Stomach (tissue), 9 donors: ENCODE results near the gene TFEB. TPM values are rescaled to one million over a fixed set of nuclear protein-coding genes. Genes with fewer than 3 reads are reported as not detected.

Experiments used
- DNase-seq, 2 donors: peaks; one replicate each; pipeline versions ENCODE4 v3.0.0 to v3.0.0-alpha.2; 2013 to 2019
- H3K27ac ChIP-seq, 5 donors: fragments of 200-600 bp in 4 of 5; sonication (generic) in 4 of 5; one replicate each; pipeline ENCODE4 v1.5.1; 2013 to 2019; ENCODE audit warnings: mild to moderate bottlenecking in 1 of 5, moderate library complexity in 1 of 5
- H3K27me3 ChIP-seq, 3 donors: fragments of 200-600 bp; sonication (generic); one replicate each; pipeline ENCODE4 v1.5.1; 2017 to 2019; ENCODE audit warnings: mixed run types in 1 of 3
- H3K36me3 ChIP-seq, 4 donors: fragments of 200-600 bp; sonication (generic); 1 replicate in 3 of 4; 2 replicates in 1 of 4; pipeline ENCODE4 v1.5.1; 2016 to 2019
- H3K4me1 ChIP-seq, 4 donors: fragments of 200-600 bp; sonication (generic); one replicate each; pipeline ENCODE4 v1.5.1; 2016 to 2019
- H3K4me3 ChIP-seq, 4 donors: fragments of 200-600 bp; sonication (generic) in 3 of 4; one replicate each; pipeline ENCODE4 v1.5.1; 2016 to 2019; ENCODE audit warnings: mild to moderate bottlenecking in 1 of 4
- H3K9me3 ChIP-seq, 4 donors: fragments of 200-600 bp; sonication (generic); one replicate each; pipeline ENCODE4 v1.5.1; 2016 to 2019
- CTCF ChIP-seq, 7 experiments: fragments of 450-650 bp in 4 of 7; fragments of 200-600 bp in 3 of 7; sonication (generic) in 3 of 7; IDR thresholded peaks; one replicate each; pipeline ENCODE4 v1.5.1; 2016 to 2019; ENCODE audit warnings: antibody characterized with exemption in 7 of 7, control low read depth in 2 of 7, mild to moderate bottlenecking in 1 of 7
- EP300 ChIP-seq: sonication (generic); formaldehyde crosslinking; IDR thresholded peaks from one replicate; pipeline ENCODE4 v1.6.1; 2017; ENCODE audit warnings: antibody characterized with exemption
- POLR2A ChIP-seq, 4 donors: fragments of 450-650 bp; IDR thresholded peaks; one replicate each; pipeline ENCODE4 v1.6.1; 2016; ENCODE audit warnings: antibody characterized with exemption in 4 of 4, control low read depth in 2 of 4, mild to moderate bottlenecking in 1 of 4, moderate library complexity in 1 of 4
- POLR2AphosphoS5 ChIP-seq, 3 donors: sonication (generic); formaldehyde crosslinking; IDR thresholded peaks; one replicate each; pipeline ENCODE4 v1.6.1; 2016; ENCODE audit warnings: antibody characterized with exemption in 3 of 3
- WGBS, 5 donors: extraction: QIAGEN DNeasy Blood & Tissue Kit in 3 of 5; methylation state at CpG; one replicate each; pipeline versions ENCODE4 v1.1.5 to v1.1.7; 2013 to 2018; 5-methylcytosine and 5-hydroxymethylcytosine counted together
- intact Hi-C: fragments of 100-400 bp; cut with DNase I; formaldehyde crosslinking; loops from one replicate; pipeline ENCODE4 v1.15.1; 2023; ENCODE audit warnings: low total_unique reads
- polyA plus RNA-seq, 3 donors: library from polyadenylated mRNA; stranded (reverse); fragments of 200-250 nt; gene quantifications; one replicate each; pipeline ENCODE4 v1.2.3, GENCODE V29; 2013
- total RNA-seq, 5 donors: library from RNA; depleted of rRNA; stranded (reverse); fragments of >200 nt; gene quantifications; one replicate each; pipeline versions ENCODE4 v1.1.0 to v1.2.3, GENCODE V29; 2014 to 2016
- donor health status: healthy with polysubstance abuse.
- donor health status: Bipolar disorder and iron deficiency.
- donor health status: healthy.

TFEB gene
- total and polyA plus RNA-seq, 8 donors: 6.4 to 130 (median 13.5) TPM

GRCh38 chr6:41711323-41712038 lies 23.9 kb downstream of the TFEB start:
- Histone ChIP-seq H3K27me3 (no peaks in the 10 kb centered on the region), H3K36me3 (no peaks in the 10 kb centered on the region), H3K4me3 (no peak overlapping the region), H3K9me3 (no peaks in the 10 kb centered on the region), H3K27ac (peak overlapping the region; percentile 78 to 86 (median 83)), H3K4me1 (peaks cover 33 to 86% (median 73%) of the 10 kb centered on the region in 4 donors)
- TF ChIP-seq EP300 (no peak), POLR2A (IDR thresholded peaks at IDR 0.05) (no peak), CTCF (IDR thresholded peaks at IDR 0.05) (no peak), POLR2AphosphoS5 (IDR thresholded peaks at IDR 0.05) (no peak)
- intact Hi-C loops: no loop called here
- DNase-seq: no peak
- WGBS, 5 donors: 80 to 94% (median 86%) methylated on average over 9 of the region's 9 CpGs

- intact Hi-C loops: no loop called here
- H3K27me3 ChIP-seq: no peaks in the 10 kb centered on the region
- 88 to 99% (median 92%) methylated on average over 2 of the region's 2 CpGs for WGBS, 5 donors
- no peaks in the 10 kb centered on the region for H3K36me3 ChIP-seq
- TF ChIP-seq POLR2AphosphoS5 (IDR thresholded peaks at IDR 0.05) (no peak), EP300 (no peak), POLR2A (IDR thresholded peaks at IDR 0.05) (no peak)
- no peak for DNase-seq
- peaks cover 52 to 91% (median 78%) of the 10 kb centered on the region in 4 donors for H3K4me1 ChIP-seq
- H3K4me3 ChIP-seq: no peak overlapping the region
- no peaks in the 10 kb centered on the region for H3K9me3 ChIP-seq
- no peak overlapping the region for H3K27ac ChIP-seq
Measured at GRCh38 chr6:41709375-41709774, 26.0 kb downstream of the TFEB start.

GRCh38 chr6:41708856-41709255 lies 26.6 kb downstream of the TFEB start:
- H3K36me3 ChIP-seq: no peaks in the 10 kb centered on the region
- no peaks in the 10 kb centered on the region for H3K27me3 ChIP-seq
- no peak overlapping the region for H3K27ac ChIP-seq
- WGBS, 5 donors: 89 to 97% (median 93%) methylated on average over 3 of the region's 3 CpGs
- DNase-seq: no peak
- intact Hi-C loops: no loop called here
- no peaks in the 10 kb centered on the region for H3K9me3 ChIP-seq
- peaks cover 52 to 91% (median 78%) of the 10 kb centered on the region in 4 donors for H3K4me1 ChIP-seq
- TF ChIP-seq EP300 (no peak), POLR2A (IDR thresholded peaks at IDR 0.05) (no peak), CTCF (IDR thresholded peaks at IDR 0.05) (no peak)
- no peak overlapping the region for H3K4me3 ChIP-seq

- Histone ChIP-seq H3K9me3 (no peaks in the 10 kb centered on the region), H3K27me3 (no peaks in the 10 kb centered on the region), H3K36me3 (peaks cover 0 to 7% (median 5%) of the 10 kb centered on the region in 4 donors), H3K4me1 (peaks cover 42 to 83% (median 70%) of the 10 kb centered on the region in 4 donors), H3K4me3 (no peak overlapping the region), H3K27ac (peak overlapping the region in 4 of 5 donors; percentile 69 to 84 (median 84))
- TF ChIP-seq POLR2A (IDR thresholded peaks at IDR 0.05) (no peak), POLR2AphosphoS5 (IDR thresholded peaks at IDR 0.05) (no peak), CTCF (IDR thresholded peaks at IDR 0.05) (no peak), EP300 (no peak)
- DNase-seq: peak in 1 of 2 donors; percentile 44
- WGBS, 5 donors: 71 to 78% (median 76%) methylated on average over 14 of the region's 14 CpGs
- intact Hi-C loops: no loop called here
Measured at GRCh38 chr6:41707565-41708200, 27.7 kb downstream of the TFEB start.
